ENCODE measurements around the gene SNX24. TPM values are rescaled to one million over a fixed set of nuclear protein-coding genes. Genes with fewer than 3 reads are reported as not detected.

The SNX24 gene
- total RNA-seq, 2 donors from 2014 or later = 15.6 to 34.2 TPM

GRCh38 chr5:122895141-122895540 lies 49.7 kb downstream of the SNX24 start:
- DNase-seq (ENCODE audit: low spot score) (no peak), ATAC-seq (ENCODE audit: insufficient number of reproducible peaks, low FRiP score, low read depth) (no peak)
- Histone ChIP-seq H3K9me3 (no peaks in the 10 kb centered on the region), H3K4me1 (ENCODE audit: control insufficient read depth in 1 of 2, low read depth in 2 of 2) (peaks cover 9 to 10% of the 10 kb centered on the region in 2 donors), H3K27me3 (replicated peaks; ENCODE audit: insufficient read depth) (no peaks in the 10 kb centered on the region), H3K36me3 (no peaks in the 10 kb centered on the region), H3K27ac (no peak overlapping the region), H3K4me3 (no peak overlapping the region)
- TF ChIP-seq, protein P1, sequence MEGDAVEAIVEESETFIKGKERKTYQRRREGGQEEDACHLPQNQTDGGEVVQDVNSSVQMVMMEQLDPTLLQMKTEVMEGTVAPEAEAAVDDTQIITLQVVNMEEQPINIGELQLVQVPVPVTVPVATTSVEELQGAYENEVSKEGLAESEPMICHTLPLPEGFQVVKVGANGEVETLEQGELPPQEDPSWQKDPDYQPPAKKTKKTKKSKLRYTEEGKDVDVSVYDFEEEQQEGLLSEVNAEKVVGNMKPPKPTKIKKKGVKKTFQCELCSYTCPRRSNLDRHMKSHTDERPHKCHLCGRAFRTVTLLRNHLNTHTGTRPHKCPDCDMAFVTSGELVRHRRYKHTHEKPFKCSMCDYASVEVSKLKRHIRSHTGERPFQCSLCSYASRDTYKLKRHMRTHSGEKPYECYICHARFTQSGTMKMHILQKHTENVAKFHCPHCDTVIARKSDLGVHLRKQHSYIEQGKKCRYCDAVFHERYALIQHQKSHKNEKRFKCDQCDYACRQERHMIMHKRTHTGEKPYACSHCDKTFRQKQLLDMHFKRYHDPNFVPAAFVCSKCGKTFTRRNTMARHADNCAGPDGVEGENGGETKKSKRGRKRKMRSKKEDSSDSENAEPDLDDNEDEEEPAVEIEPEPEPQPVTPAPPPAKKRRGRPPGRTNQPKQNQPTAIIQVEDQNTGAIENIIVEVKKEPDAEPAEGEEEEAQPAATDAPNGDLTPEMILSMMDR (IDR thresholded peaks at IDR 0.05) = no peak

DNA sequence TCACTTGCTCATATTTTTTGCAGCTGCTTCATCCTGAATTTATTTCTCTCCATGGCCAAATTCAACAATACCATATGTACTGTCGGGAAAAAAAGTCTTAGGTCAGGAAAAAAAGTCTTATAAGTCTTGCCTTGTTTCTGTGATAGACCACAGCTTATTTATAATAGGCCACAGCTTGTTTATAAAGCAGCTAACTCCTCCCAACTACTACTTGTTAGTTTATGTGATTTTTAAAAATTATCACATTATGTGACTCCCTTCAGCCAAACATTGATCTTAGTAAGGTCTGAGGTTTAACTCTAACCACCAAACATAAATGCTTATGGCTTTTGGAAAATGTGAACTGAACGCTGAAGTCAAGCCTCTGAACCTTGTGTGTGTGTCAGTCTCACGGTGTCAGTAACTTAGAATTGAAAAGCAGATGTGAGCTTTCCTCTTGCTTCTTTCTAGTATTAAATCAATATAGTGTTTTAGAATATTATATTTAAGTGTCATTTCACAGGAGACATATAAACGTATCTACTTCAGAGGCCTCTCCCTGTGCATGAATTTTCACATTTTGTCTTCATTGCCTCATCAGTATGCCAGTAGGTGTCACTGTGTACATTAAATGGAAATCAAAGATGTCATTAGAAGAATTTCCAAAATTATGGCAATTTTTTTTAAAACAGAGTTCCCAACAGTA lies 51.3 kb downstream of the SNX24 start:
- no peaks in the 10 kb centered on the region for H3K27me3 ChIP-seq (replicated peaks; ENCODE audit: insufficient read depth)
- H3K27ac ChIP-seq = no peak overlapping the region
- DNase-seq (ENCODE audit: low spot score) = no peak
- H3K4me3 ChIP-seq = no peak overlapping the region
- no peak for ATAC-seq (ENCODE audit: insufficient number of reproducible peaks, low FRiP score, low read depth)
- no peaks in the 10 kb centered on the region for H3K9me3 ChIP-seq
- no peaks in the 10 kb centered on the region for H3K36me3 ChIP-seq
- peaks cover under 1 to 1% of the 10 kb centered on the region in 2 donors for H3K4me1 ChIP-seq (ENCODE audit: control insufficient read depth in 1 of 2, low read depth in 2 of 2)
- TF ChIP-seq, protein P1 (IDR thresholded peaks at IDR 0.05) = peak; percentile 55

DNA sequence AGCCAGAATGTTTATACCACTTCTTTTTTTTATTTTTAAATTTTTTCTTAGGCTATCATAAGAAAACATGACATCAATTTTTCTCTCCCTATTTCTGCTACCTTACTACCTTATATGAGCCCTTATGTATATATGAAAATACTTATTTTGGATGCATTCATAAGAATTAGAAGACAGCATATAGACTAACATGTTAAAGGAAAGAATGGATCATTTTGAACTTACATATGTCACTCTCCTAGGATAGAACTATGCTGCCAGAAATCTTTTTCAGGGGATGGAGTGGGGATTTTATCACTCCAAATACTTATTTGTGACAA lies 51.8 kb downstream of the SNX24 start:
- TF ChIP-seq, protein P1 (IDR thresholded peaks at IDR 0.05) = peak; percentile 5
- ATAC-seq (ENCODE audit: insufficient number of reproducible peaks, low FRiP score, low read depth) (no peak), DNase-seq (ENCODE audit: low spot score) (no peak)
- H3K4me3 ChIP-seq = no peak overlapping the region
- H3K27ac ChIP-seq = no peak overlapping the region
- H3K9me3 ChIP-seq = no peaks in the 10 kb centered on the region
- H3K27me3 ChIP-seq (replicated peaks; ENCODE audit: insufficient read depth) = no peaks in the 10 kb centered on the region
- no peaks in the 10 kb centered on the region for H3K36me3 ChIP-seq
- H3K4me1 ChIP-seq (ENCODE audit: control insufficient read depth in 1 of 2, low read depth in 2 of 2) = no peaks in the 10 kb centered on the region

- no peaks in the 10 kb centered on the region for H3K27me3 ChIP-seq (replicated peaks; ENCODE audit: insufficient read depth)
- no peak overlapping the region for H3K27ac ChIP-seq
- TF ChIP-seq, protein P1 (IDR thresholded peaks at IDR 0.05) = no peak
- no peaks in the 10 kb centered on the region for H3K36me3 ChIP-seq
- H3K4me3 ChIP-seq = no peak overlapping the region
- DNase-seq (ENCODE audit: low spot score) (no peak), ATAC-seq (ENCODE audit: insufficient number of reproducible peaks, low FRiP score, low read depth) (no peak)
- H3K9me3 ChIP-seq = no peaks in the 10 kb centered on the region
- peaks cover 0 to 5% of the 10 kb centered on the region in 2 donors for H3K4me1 ChIP-seq (ENCODE audit: control insufficient read depth in 1 of 2, low read depth in 2 of 2)
Observed at GRCh38 chr5:122901346-122901745, 55.9 kb downstream of the SNX24 start.

DNA sequence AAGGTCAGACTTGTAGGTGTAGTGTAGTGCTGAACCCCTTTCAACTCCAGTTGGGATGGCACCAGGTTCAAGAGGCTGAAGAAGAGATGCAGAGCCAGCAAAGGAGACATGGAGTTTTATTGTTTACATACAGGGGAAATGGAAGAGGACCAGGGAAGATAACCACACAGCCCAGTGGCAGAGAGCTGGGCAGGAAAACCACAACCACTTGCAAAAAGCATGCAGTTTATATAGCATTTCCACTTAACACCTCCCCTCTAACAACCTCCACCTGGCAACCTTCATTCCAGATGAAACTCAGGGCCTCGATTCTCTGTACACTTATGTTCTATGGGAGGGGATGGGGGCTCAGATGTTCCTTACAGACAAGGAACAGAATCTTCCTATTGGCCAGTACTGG lies 56.9 kb downstream of the SNX24 start:
- H3K4me3 ChIP-seq = no peak overlapping the region
- TF ChIP-seq, protein P1 (IDR thresholded peaks at IDR 0.05) = no peak
- no peaks in the 10 kb centered on the region for H3K27me3 ChIP-seq (replicated peaks; ENCODE audit: insufficient read depth)
- DNase-seq (ENCODE audit: low spot score) (no peak), ATAC-seq (ENCODE audit: insufficient number of reproducible peaks, low FRiP score, low read depth) (no peak)
- H3K9me3 ChIP-seq = no peaks in the 10 kb centered on the region
- H3K4me1 ChIP-seq (ENCODE audit: control insufficient read depth in 1 of 2, low read depth in 2 of 2) = peaks cover 0 to 14% of the 10 kb centered on the region in 2 donors
- no peak overlapping the region for H3K27ac ChIP-seq
- no peaks in the 10 kb centered on the region for H3K36me3 ChIP-seq

Data from thoracic aorta (tissue), 2 donors.